ENCODE results near the gene SGTB. TPM values are rescaled to one million over a fixed set of nuclear protein-coding genes. Genes with fewer than 3 reads are reported as not detected.

The SGTB gene
- total and polyA plus RNA-seq, 2 of the 8 experiments (the other 6 are each of a cell fraction or from before 2014, with no cell fraction given), result 2.2 to 18.7 TPM

DNA sequence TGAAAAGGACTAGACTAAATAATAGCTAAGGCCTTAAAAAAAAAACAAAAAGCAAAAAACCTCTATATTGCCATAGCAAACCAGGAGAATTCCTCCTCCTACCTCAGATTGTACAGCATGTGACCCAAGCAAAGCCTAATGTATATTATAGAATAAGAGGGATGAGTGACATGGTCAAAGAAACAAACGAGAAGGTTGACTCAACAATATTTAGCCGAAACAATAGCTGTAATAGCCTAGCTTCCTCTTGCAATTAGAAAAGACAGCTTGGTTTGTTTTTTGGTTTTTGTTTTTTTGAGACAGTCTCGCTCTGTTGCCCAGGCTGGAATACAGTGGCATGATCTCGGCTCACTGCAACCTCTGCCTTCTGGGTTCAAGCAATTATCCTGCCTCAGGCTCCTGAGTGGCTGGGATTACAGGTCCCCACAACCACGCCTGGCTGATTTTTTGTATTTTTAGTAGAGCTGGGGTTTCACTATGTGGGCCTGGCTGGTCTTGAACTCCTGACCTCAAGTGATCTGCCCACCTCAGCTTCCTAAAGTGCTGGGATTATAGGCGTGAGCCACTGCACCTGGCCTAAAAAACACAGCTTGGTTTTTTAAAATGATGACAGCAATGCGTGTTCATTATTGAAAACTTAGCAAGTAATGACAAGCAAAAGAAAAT, 5.7 kb upstream of the SGTB start:
- H3K9ac ChIP-seq (replicated peaks in 1 of 4; ENCODE audit: extremely low read depth in 1 of 4, low read depth in 3 of 4, low read length in 3 of 4), result no peak overlapping the region
- H2BK20ac ChIP-seq (ENCODE audit: low read length), result no peak overlapping the region
- no peak overlapping the region for H2AK5ac ChIP-seq (ENCODE audit: low read depth, low read length)
- H2AFZ ChIP-seq (ENCODE audit: low read length), result no peak overlapping the region
- DNase-seq (ENCODE audit: low read depth in 1 of 2, low spot score in 2 of 2) (no peak), FAIRE-seq (no peak)
- H4K8ac ChIP-seq (ENCODE audit: extremely low read depth, insufficient read depth, low read length), result no peak overlapping the region
- H3K4me1 ChIP-seq (replicated peaks in 1 of 4; ENCODE audit: control insufficient read depth in 3 of 4, insufficient read depth in 4 of 4, low read length in 3 of 4), result peaks cover 0 to 3% (median 0%) of the 10 kb centered on the region in 4 experiments; a peak in 2 of 7 replicates
- TF ChIP-seq GTF2F1 (IDR thresholded peaks at IDR 0.05; ENCODE audit: borderline replicate concordance, low read depth, low read length) (no peak), RAD21 (IDR thresholded peaks at IDR 0.05 in 1 of 2, conservative IDR thresholded peaks at IDR 0.05 in 1 of 2; ENCODE audit: low read depth in 2 of 2, low read length in 2 of 2) (no peak), SRF (IDR thresholded peaks at IDR 0.05; ENCODE audit: low read depth, low read length) (no peak), CTCF (IDR thresholded peaks at IDR 0.05; ENCODE audit: control extremely low read depth in 1 of 3, insufficient read depth in 1 of 3, low read depth in 1 of 3, low read length in 3 of 3) (no peak), KDM5A (IDR thresholded peaks at IDR 0.05; ENCODE audit: low read length) (no peak)
- H2BK120ac ChIP-seq (replicated peaks; ENCODE audit: low read depth, low read length), result no peak overlapping the region
- no peak overlapping the region for H3K14ac ChIP-seq (ENCODE audit: insufficient read length)
- no peaks in the 10 kb centered on the region for H3K9me3 ChIP-seq (ENCODE audit: insufficient read depth in 2 of 2, low read depth in 1 of 2, low read length in 1 of 2)
- no peak overlapping the region for H2BK12ac ChIP-seq (ENCODE audit: low read depth, low read length)
- H4K91ac ChIP-seq (replicated peaks; ENCODE audit: insufficient read length, low read length), result no peak overlapping the region
- H3K79me2 ChIP-seq (ENCODE audit: control insufficient read depth in 1 of 2, insufficient read depth in 2 of 2, low read length in 2 of 2), result peaks cover 21 to 89% of the 10 kb centered on the region in 2 experiments
- H3K4ac ChIP-seq (replicated peaks; ENCODE audit: insufficient read length, low read depth, low read length), result no peak overlapping the region
- no peak overlapping the region for H2BK5ac ChIP-seq (ENCODE audit: low read depth, low read length)
- peaks cover 10 to 13% of the 10 kb centered on the region in 2 experiments for H4K20me1 ChIP-seq (replicated peaks in 1 of 2; ENCODE audit: control insufficient read depth in 1 of 2, insufficient read depth in 2 of 2, low read length in 2 of 2)
- H3K79me1 ChIP-seq (ENCODE audit: low read depth, low read length), result peaks cover 7% of the 10 kb centered on the region; the same call in 1 of the 2 replicates
- no peak overlapping the region for H3K56ac ChIP-seq (replicated peaks; ENCODE audit: insufficient read length, low read depth, low read length)
- peaks cover 1% of the 10 kb centered on the region for H3K23me2 ChIP-seq (ENCODE audit: low read depth, low read length)
- ChIA-PET POLR2A (ENCODE audit: partially characterized antibody) (interaction anchor here (0.8 to 1.2 kb wide), 2 partner anchors 13 to 17 kb away, joined by 3 read pairs; no protein-coding TSS in a partner anchor), CTCF (ENCODE audit: partially characterized antibody) (interaction anchor here (1.1 to 1.4 kb wide), 3 partner anchors 14 to 102 kb away, joined by 3 read pairs; no protein-coding TSS in a partner anchor)
- no peak overlapping the region for H3K4me3 ChIP-seq (ENCODE audit: extremely low read depth in 1 of 4, insufficient read depth in 2 of 4, low read depth in 3 of 4, low read length in 4 of 4)
- H3K23ac ChIP-seq (ENCODE audit: insufficient read length), result no peak overlapping the region
- 95% methylated on average over 7 of the region's 7 CpGs; no CpG with 5 or more reads in 1 of the 2 experiments for WGBS, 2 experiments (ENCODE audit: extremely low coverage in 1 of 2, insufficient coverage in 1 of 2, insufficient read length in 1 of 2, insufficient replicate concordance in 2 of 2, low coverage in 1 of 2, low lambda C conversion rate in 2 of 2, missing lambda C conversion rate in 1 of 2)
- no peak overlapping the region for H2BK15ac ChIP-seq (ENCODE audit: low read length)
- H3K36me3 ChIP-seq (ENCODE audit: control insufficient read depth in 2 of 4, insufficient read depth in 4 of 4, low read length in 3 of 4), result no peaks in the 10 kb centered on the region; a peak in 1 of 8 replicates
- no peaks in the 10 kb centered on the region for H3K27me3 ChIP-seq (replicated peaks in 1 of 4; ENCODE audit: control insufficient read depth in 3 of 4, extremely low read depth in 1 of 4, insufficient read depth in 3 of 4, low read length in 3 of 4)
- no peak overlapping the region for H3K27ac ChIP-seq (ENCODE audit: low read depth, low read length)
- H4K5ac ChIP-seq (ENCODE audit: insufficient read length, low read depth, low read length), result no peak overlapping the region
- no peak overlapping the region for H3K18ac ChIP-seq (ENCODE audit: extremely low read depth, low read length)
- no peak overlapping the region for H3K4me2 ChIP-seq (ENCODE audit: insufficient read depth in 1 of 2, low read depth in 2 of 2, low read length in 2 of 2)
